Lung (tissue), 12 donors: Measurements from ENCODE around the gene IGFL3. TPM values are rescaled to one million over a fixed set of nuclear protein-coding genes. Genes with fewer than 3 reads are reported as not detected.

Experiments
- ATAC-seq: fragments of 200-7000 bp; cut with Tn5 transposase; one replicate; pipeline ENCODE4 v1.9.1; 2020; ENCODE audit warnings: moderate number of reproducible peaks; ENCODE audit not compliant: insufficient read depth, low FRiP score
- DNase-seq, 3 donors: peaks; one replicate each; pipeline ENCODE4 v3.0.0-alpha.2; 2013 to 2017
- H3K27ac ChIP-seq, 2 donors: one replicate each; pipeline ENCODE4 v1.5.1; 2013; ENCODE audit warnings: mild to moderate bottlenecking in 2 of 2, moderate library complexity in 2 of 2, control low read depth in 1 of 2, inconsistent platforms in 1 of 2, low read depth in 1 of 2, low read length in 1 of 2
- H3K27me3 ChIP-seq, 3 donors: one replicate each; pipeline ENCODE4 v1.5.1; 2013; ENCODE audit warnings: low read length in 2 of 3; ENCODE audit not compliant: control insufficient read depth in 3 of 3, insufficient read depth in 3 of 3
- H3K36me3 ChIP-seq, 4 donors: one replicate each; pipeline ENCODE4 v1.5.1; 2013; ENCODE audit warnings: low read length in 4 of 4, mild to moderate bottlenecking in 1 of 4, moderate library complexity in 1 of 4; ENCODE audit not compliant: control insufficient read depth in 4 of 4, insufficient read depth in 4 of 4
- H3K4me1 ChIP-seq, 5 donors: one replicate each; pipeline ENCODE4 v1.5.1; 2013; ENCODE audit warnings: low read length in 5 of 5, mild to moderate bottlenecking in 2 of 5, moderate library complexity in 1 of 5; ENCODE audit not compliant: control insufficient read depth in 5 of 5, insufficient read depth in 5 of 5
- H3K4me3 ChIP-seq: one replicate; pipeline ENCODE4 v1.5.1; 2013; ENCODE audit warnings: mild to moderate bottlenecking, control low read depth, moderate library complexity
- H3K9ac ChIP-seq, 2 donors: one replicate each; pipeline ENCODE4 v1.5.1; 2013; ENCODE audit warnings: low read length in 2 of 2, control low read depth in 1 of 2; ENCODE audit not compliant: insufficient read depth in 1 of 2
- H3K9me3 ChIP-seq, 4 donors: one replicate each; pipeline ENCODE4 v1.5.1; 2013; ENCODE audit warnings: low read length in 3 of 4, mild to moderate bottlenecking in 1 of 4, moderate library complexity in 1 of 4; ENCODE audit not compliant: control insufficient read depth in 4 of 4, insufficient read depth in 3 of 4
- WGBS, 2 donors: extraction: QIAGEN DNeasy Blood & Tissue Kit; methylation state at CpG; one replicate each; pipeline ENCODE4 v1.1.7; 2013; 5-methylcytosine and 5-hydroxymethylcytosine counted together
- polyA plus RNA-seq, 2 donors: library from polyadenylated mRNA; stranded (reverse); fragments of 200-250 nt; gene quantifications; one replicate each; pipeline ENCODE4 v1.2.1, GENCODE V29; 2013
- total RNA-seq, 2 donors: library from RNA; depleted of rRNA in 1 of 2; stranded (reverse); fragments of >200 nt in 1 of 2; gene quantifications; one replicate each; pipeline ENCODE4 v1.2.1, GENCODE V29; 2014 to 2021
- TF ChIP-seq, protein P1 (sequence below): IDR thresholded peaks from 2 replicates; pipeline ENCODE4 v1.5.1; 2012; ENCODE audit warnings: mild to moderate bottlenecking; ENCODE audit errors: control extremely low read depth, extremely low read depth
- donor health status: control.
- donor health status: control.
- donor health status: Bipolar disorder and iron deficiency.
- donor health status: healthy.
- donor health status: DM: yes; HTN: yes; CAD: no.

Gene IGFL3
- total and polyA plus RNA-seq, 4 donors = not detected

DNA sequence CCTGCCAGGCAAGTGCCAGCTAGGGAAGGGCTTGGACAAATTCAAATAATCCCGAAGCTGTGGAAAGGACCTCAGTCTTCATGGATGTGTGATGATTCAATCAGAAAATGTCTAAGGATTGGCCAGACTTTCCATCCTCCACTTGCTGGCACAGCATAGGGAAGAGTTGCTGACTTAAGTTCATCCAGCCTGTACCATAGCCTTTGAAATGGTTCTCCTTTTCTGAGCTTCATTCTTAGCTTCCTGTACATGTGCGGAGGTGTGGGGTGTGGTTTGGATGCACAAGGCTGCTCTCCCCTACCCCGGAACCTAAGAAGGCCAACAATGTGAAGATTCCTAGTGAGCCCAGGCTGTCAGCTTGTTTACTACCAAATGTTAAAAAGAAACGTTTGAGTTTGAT is 959 bp upstream of the IGFL3 start:
- Histone ChIP-seq H3K4me3 (no peak overlapping the region), H3K4me1 (no peaks in the 10 kb centered on the region), H3K36me3 (no peaks in the 10 kb centered on the region), H3K9me3 (no peaks in the 10 kb centered on the region), H3K27ac (no peak overlapping the region), H3K27me3 (no peaks in the 10 kb centered on the region), H3K9ac (no peak overlapping the region)
- DNase-seq (no peak), ATAC-seq (peak; percentile 62)
- TF ChIP-seq, protein P1, sequence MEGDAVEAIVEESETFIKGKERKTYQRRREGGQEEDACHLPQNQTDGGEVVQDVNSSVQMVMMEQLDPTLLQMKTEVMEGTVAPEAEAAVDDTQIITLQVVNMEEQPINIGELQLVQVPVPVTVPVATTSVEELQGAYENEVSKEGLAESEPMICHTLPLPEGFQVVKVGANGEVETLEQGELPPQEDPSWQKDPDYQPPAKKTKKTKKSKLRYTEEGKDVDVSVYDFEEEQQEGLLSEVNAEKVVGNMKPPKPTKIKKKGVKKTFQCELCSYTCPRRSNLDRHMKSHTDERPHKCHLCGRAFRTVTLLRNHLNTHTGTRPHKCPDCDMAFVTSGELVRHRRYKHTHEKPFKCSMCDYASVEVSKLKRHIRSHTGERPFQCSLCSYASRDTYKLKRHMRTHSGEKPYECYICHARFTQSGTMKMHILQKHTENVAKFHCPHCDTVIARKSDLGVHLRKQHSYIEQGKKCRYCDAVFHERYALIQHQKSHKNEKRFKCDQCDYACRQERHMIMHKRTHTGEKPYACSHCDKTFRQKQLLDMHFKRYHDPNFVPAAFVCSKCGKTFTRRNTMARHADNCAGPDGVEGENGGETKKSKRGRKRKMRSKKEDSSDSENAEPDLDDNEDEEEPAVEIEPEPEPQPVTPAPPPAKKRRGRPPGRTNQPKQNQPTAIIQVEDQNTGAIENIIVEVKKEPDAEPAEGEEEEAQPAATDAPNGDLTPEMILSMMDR = no peak
- WGBS, 2 donors = 68 to 71% methylated on average over 4 of the region's 4 CpGs

DNA sequence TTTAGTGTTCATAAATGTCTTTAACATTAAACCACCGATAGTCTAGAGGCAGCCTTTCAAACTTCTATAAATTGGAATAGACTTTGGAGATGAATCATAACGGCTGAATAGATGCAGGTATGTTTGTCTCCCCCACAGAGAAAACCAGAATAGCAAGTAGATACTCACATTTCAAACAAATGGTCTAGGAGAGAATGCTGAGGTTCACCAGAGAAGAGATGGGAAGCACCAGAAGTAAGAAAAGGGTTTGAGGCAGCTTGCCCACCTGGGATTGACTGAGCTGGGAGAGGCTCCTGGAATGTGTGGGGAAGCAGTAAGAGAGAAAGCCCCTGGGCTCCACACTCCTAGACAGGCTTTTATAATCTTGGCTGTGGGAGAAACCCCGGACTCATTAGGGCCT is 6.4 kb downstream of the IGFL3 start:
- Histone ChIP-seq H3K9ac (no peak overlapping the region), H3K36me3 (no peaks in the 10 kb centered on the region), H3K4me3 (no peak overlapping the region), H3K27ac (no peak overlapping the region), H3K27me3 (no peaks in the 10 kb centered on the region), H3K4me1 (no peaks in the 10 kb centered on the region), H3K9me3 (peaks cover 0 to 10% (median 1%) of the 10 kb centered on the region in 4 donors)
- no peak for DNase-seq
- 81 to 90% methylated on average over 3 of the region's 3 CpGs for WGBS, 2 donors
- no peak for ATAC-seq
- TF ChIP-seq, protein P1 = no peak

DNA sequence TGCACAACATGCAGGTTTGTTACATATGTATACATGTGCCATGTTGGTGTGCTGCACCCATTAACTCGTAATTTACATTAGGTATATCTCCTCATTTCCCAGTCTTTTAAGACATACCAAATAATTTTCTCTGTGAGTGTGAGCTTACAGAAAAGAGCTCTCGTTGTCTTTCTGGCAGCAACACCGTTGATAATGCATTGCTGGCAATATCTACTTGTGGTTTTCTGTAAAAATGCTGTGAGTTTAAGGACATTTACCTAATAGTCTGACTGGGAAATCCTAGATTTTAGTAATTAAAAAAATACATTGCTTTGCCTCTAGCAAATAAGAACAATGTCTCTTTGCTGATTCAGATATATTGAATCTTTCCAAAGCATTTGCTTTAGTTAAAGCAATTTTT is 8.4 kb downstream of the IGFL3 start:
- Histone ChIP-seq H3K4me3 (no peak overlapping the region), H3K9me3 (peaks cover 0 to 10% (median 1%) of the 10 kb centered on the region in 4 donors), H3K4me1 (no peaks in the 10 kb centered on the region), H3K27me3 (no peaks in the 10 kb centered on the region), H3K9ac (no peak overlapping the region), H3K27ac (no peak overlapping the region), H3K36me3 (no peaks in the 10 kb centered on the region)
- DNase-seq = no peak
- ATAC-seq = no peak
- WGBS, 2 donors = 68 to 83% methylated on average over 3 of the region's 3 CpGs
- TF ChIP-seq, protein P1 = no peak

DNA sequence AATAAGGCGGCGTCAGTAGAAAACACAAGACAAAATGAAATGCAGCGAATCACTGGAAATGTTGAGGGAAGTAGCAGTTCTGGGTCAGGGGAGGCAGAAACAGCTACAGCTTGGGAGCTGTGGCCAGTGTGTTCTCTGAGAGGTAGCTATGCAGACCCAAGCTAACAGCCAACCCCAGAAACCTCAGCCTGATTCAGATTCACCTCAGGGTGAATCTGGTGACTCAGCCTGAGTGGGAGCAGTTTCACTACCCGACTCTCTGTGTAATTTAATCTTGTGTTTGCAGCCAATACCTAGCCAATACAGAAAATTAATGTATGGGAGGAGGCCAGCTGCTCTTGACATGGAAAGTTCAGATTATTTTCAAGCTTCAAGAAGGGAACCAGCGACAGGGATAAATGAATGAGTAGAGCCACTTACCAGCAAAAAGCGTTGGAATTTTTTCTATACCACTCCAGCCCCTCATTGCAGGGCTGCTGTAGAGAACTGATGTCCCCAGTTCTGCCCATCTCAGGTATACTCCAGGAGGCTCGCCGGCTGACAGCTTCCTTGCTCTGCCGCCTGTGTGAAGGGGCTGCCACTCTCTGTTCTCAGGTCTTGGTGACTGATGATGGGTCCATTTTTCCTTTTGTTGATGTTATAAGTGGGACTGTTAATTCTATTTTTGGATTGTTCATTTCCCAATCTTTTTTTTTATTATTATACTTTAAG is 8.9 kb downstream of the IGFL3 start:
- ATAC-seq (no peak), DNase-seq (no peak)
- H3K36me3 ChIP-seq = no peaks in the 10 kb centered on the region
- H3K9ac ChIP-seq = no peak overlapping the region
- no peaks in the 10 kb centered on the region for H3K27me3 ChIP-seq
- H3K4me3 ChIP-seq = no peak overlapping the region
- WGBS, 2 donors = 68 to 80% methylated on average over 9 of the region's 9 CpGs
- no peaks in the 10 kb centered on the region for H3K4me1 ChIP-seq
- TF ChIP-seq, protein P1 = no peak
- no peak overlapping the region for H3K27ac ChIP-seq
- H3K9me3 ChIP-seq = peaks cover 0 to 10% (median 1%) of the 10 kb centered on the region in 4 donors
